Natural killer cell (primary cell): ENCODE results near the gene DMTF1. TPM values are rescaled to one million over a fixed set of nuclear protein-coding genes. Genes with fewer than 3 reads are reported as not detected.

ENCODE experiments used
- ATAC-seq, 3 donors: fragments of 150-1000 bp in 2 of 3; fragments of 200-7000 bp in 1 of 3; cut with Tn5 transposase; 1 replicate in 1 of 3; 2 replicates in 2 of 3; pipeline ENCODE4 v1.10.0; 2021; ENCODE audit warnings: mild to moderate bottlenecking in 2 of 3, moderate library complexity in 2 of 3
- DNase-seq, 2 donors: peaks; one replicate each; pipeline versions ENCODE4 v3.0.0 to v3.0.0-alpha.2; 2013 to 2021; ENCODE audit warnings: mixed read lengths in 1 of 2
- H3K27ac ChIP-seq: one replicate; pipeline ENCODE4 v1.5.1; 2013; ENCODE audit warnings: mild to moderate bottlenecking, low read length
- H3K27me3 ChIP-seq: one replicate; pipeline ENCODE4 v1.6.1; 2013; ENCODE audit warnings: low read length; ENCODE audit not compliant: control insufficient read depth, insufficient read depth
- H3K36me3 ChIP-seq: one replicate; pipeline ENCODE4 v1.6.1; 2013; ENCODE audit warnings: low read length; ENCODE audit not compliant: control insufficient read depth, insufficient read depth
- H3K4me1 ChIP-seq: one replicate; pipeline ENCODE4 v1.6.1; 2013; ENCODE audit warnings: low read length; ENCODE audit not compliant: control insufficient read depth, insufficient read depth
- H3K4me3 ChIP-seq: one replicate; pipeline ENCODE4 v1.5.1; 2013; ENCODE audit warnings: low read length
- H3K9me3 ChIP-seq: one replicate; pipeline ENCODE4 v1.6.1; 2013; ENCODE audit warnings: low read length; ENCODE audit not compliant: control insufficient read depth, insufficient read depth
- H3K27ac Mint-ChIP-seq, 2 donors: one replicate each; pipeline ENCODE4 v1.8.0; 2022; ENCODE audit warnings: mild to moderate bottlenecking in 2 of 2, mixed read lengths in 2 of 2, moderate library complexity in 1 of 2
- H3K27me3 Mint-ChIP-seq, 2 donors: one replicate each; pipeline ENCODE4 v1.8.0; 2022; ENCODE audit warnings: low read depth in 2 of 2, mixed read lengths in 2 of 2
- H3K36me3 Mint-ChIP-seq: one replicate; pipeline ENCODE4 v1.8.0; 2022; ENCODE audit warnings: mixed read lengths
- H3K4me1 Mint-ChIP-seq, 2 donors: one replicate each; pipeline ENCODE4 v1.8.0; 2022; ENCODE audit warnings: mixed read lengths in 2 of 2
- H3K4me3 Mint-ChIP-seq: one replicate; pipeline ENCODE4 v1.8.0; 2022; ENCODE audit warnings: mild to moderate bottlenecking, moderate library complexity, mixed read lengths
- H3K9me3 Mint-ChIP-seq, 2 donors: one replicate each; pipeline ENCODE4 v1.8.0; 2022; ENCODE audit warnings: mixed read lengths in 2 of 2
- CTCF ChIP-seq: fragments of 200-600 bp; IDR thresholded peaks from one replicate; pipeline ENCODE4 v1.8.0; 2022; ENCODE audit warnings: antibody characterized with exemption
- WGBS: methylation state at CpG from one replicate; pipeline ENCODE4 v1.1.7; 2013; ENCODE audit warnings: missing lambda C conversion rate; ENCODE audit not compliant: insufficient coverage; 5-methylcytosine and 5-hydroxymethylcytosine counted together
- intact Hi-C: fragments of 100-400 bp; cut with micrococcal nuclease; formaldehyde crosslinking; loops from one replicate; pipeline ENCODE4 v1.14.2; 2022
- total RNA-seq, 4 donors: library from RNA; stranded (reverse); fragments of 120-200 nt in 1 of 4; gene quantifications; one replicate each; pipeline versions ENCODE4 v1.2.3 to v1.2.4, GENCODE V29; 2013 to 2022

Gene DMTF1
- total RNA-seq, 3 donors from 2014 or later (not counting 1 experiment from before 2014, with no cell fraction given), result 154 to 178 (median 160) TPM

- Histone ChIP-seq H3K36me3 (no peaks in the 10 kb centered on the region), H3K4me3 (no peak overlapping the region), H3K4me1 (peaks cover 4% of the 10 kb centered on the region), H3K27me3 (no peaks in the 10 kb centered on the region), H3K9me3 (no peaks in the 10 kb centered on the region), H3K27ac (no peak overlapping the region)
- DNase-seq, result peak in 1 of 2 donors; percentile 53
- peak; percentile 33 for TF ChIP-seq CTCF
- WGBS, result 100% methylated on average over 1 of the region's 1 CpG
- H3K4me3 Mint-ChIP-seq, result no peak overlapping the region
- no peaks in the 10 kb centered on the region for H3K9me3 Mint-ChIP-seq
- ATAC-seq, result no peak
- H3K27me3 Mint-ChIP-seq, result no peaks in the 10 kb centered on the region
- peaks cover 23 to 27% of the 10 kb centered on the region in 2 donors for H3K4me1 Mint-ChIP-seq
- no peak overlapping the region for H3K27ac Mint-ChIP-seq
- intact Hi-C loops, result loop anchor here (2.0 kb wide), 1 partner anchor 222 kb away; no protein-coding TSS in a partner anchor
- no peaks in the 10 kb centered on the region for H3K36me3 Mint-ChIP-seq
These were observed 3.8 kb upstream of the DMTF1 start for GRCh38 chr7:87148332-87148955.

GRCh38 chr7:87151002-87151728 is 1.1 kb upstream of the DMTF1 start:
- Histone ChIP-seq H3K36me3 (peaks cover 5% of the 10 kb centered on the region), H3K4me1 (peaks cover 2% of the 10 kb centered on the region), H3K9me3 (no peaks in the 10 kb centered on the region), H3K27me3 (no peaks in the 10 kb centered on the region), H3K27ac (peak overlapping the region; percentile 93), H3K4me3 (peak overlapping the region; percentile 70)
- H3K4me1 Mint-ChIP-seq, result peaks cover 35 to 36% of the 10 kb centered on the region in 2 donors
- no peaks in the 10 kb centered on the region for H3K9me3 Mint-ChIP-seq
- no peak for TF ChIP-seq CTCF
- intact Hi-C loops, result loop anchor here (5.0 to 10.0 kb wide), 2 partner anchors 194 to 726 kb away; partner anchors contain the start of genes CROT, DBF4 and SLC25A40
- H3K27me3 Mint-ChIP-seq, result no peaks in the 10 kb centered on the region
- 80% methylated on average over 9 of the region's 9 CpGs for WGBS
- ATAC-seq (no peak), DNase-seq (no peak)
- peak overlapping the region; percentile 94 to 99 for H3K27ac Mint-ChIP-seq
- H3K4me3 Mint-ChIP-seq, result peak overlapping the region; percentile 95
- H3K36me3 Mint-ChIP-seq, result no peaks in the 10 kb centered on the region

DNA sequence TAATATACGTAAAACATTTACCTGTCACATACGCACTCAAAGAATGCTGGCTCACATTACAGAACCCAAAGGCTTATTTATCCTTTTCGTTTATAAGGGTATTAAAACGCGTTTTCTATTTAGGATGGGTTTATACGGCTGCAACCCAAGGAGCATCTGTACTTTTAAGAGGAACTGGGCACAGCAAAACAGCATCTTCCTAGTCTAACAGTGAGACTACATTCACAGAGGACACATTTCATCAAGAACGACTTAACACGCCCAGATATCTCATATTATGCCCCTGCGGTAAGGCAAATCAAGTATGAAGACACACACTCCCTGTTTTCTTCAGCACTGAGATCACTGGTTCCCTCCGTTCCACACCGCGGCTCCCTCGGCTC is 533 bp upstream of the DMTF1 start:
- H3K27ac ChIP-seq, result peak overlapping the region; percentile 93
- H3K4me3 ChIP-seq, result peak overlapping the region; percentile 70
- no peaks in the 10 kb centered on the region for H3K9me3 Mint-ChIP-seq
- intact Hi-C loops, result loop anchor here (1.0 to 10.0 kb wide), 3 partner anchors 69 to 726 kb away; partner anchors contain the start of genes CROT, DBF4 and SLC25A40
- H3K27me3 ChIP-seq, result no peaks in the 10 kb centered on the region
- H3K36me3 Mint-ChIP-seq, result no peaks in the 10 kb centered on the region
- no peak for TF ChIP-seq CTCF
- no peaks in the 10 kb centered on the region for H3K9me3 ChIP-seq
- H3K36me3 ChIP-seq, result peaks cover 5% of the 10 kb centered on the region
- 14% methylated on average over 12 of the region's 13 CpGs for WGBS
- peaks cover 2% of the 10 kb centered on the region for H3K4me1 ChIP-seq
- ATAC-seq (peak in 1 of 3 donors; percentile 34), DNase-seq (no peak)
- H3K4me1 Mint-ChIP-seq, result peaks cover 41 to 42% of the 10 kb centered on the region in 2 donors
- peak overlapping the region; percentile 94 to 99 for H3K27ac Mint-ChIP-seq
- no peaks in the 10 kb centered on the region for H3K27me3 Mint-ChIP-seq
- peak overlapping the region; percentile 95 for H3K4me3 Mint-ChIP-seq
